HG02870 (cell line): ENCODE results near the gene SNX22.

Experiments
- ATAC-seq: cut with Tn5 transposase; IDR thresholded peaks from one replicate; pipeline ENCODE4 v1.9.1; 2021; ENCODE audit warnings: mild to moderate bottlenecking, moderate library complexity; ENCODE audit not compliant: unreplicated experiment

The SNX22 gene

GRCh38 chr15:64193971-64194370 is 42.4 kb downstream of the SNX22 start:
- ATAC-seq: no peak

- ATAC-seq: no peak
These were observed 45.9 kb downstream of the SNX22 start for GRCh38 chr15:64197425-64197824.

GRCh38 chr15:64205202-64205601 is 53.7 kb downstream of the SNX22 start:
- ATAC-seq: no peak
